Osteocyte (in vitro differentiated cells): Measurements from ENCODE around the gene SFXN4. TPM values are rescaled to one million over a fixed set of nuclear protein-coding genes. Genes with fewer than 3 reads are reported as not detected.
"Not testable (repeated sequence)": the region's sequence is repeated elsewhere in the genome, so short reads cannot be mapped to it uniquely, and the experiment has no call there.

Experiments
- DNase-seq: peaks from one replicate; pipeline ENCODE4 v3.0.0; 2021; ENCODE audit warnings: mixed read lengths; ENCODE audit not compliant: unreplicated experiment; ENCODE audit errors: extremely low spot score
- H3K27ac Mint-ChIP-seq: one replicate; pipeline ENCODE4 v1.8.0; 2021; ENCODE audit warnings: mild to moderate bottlenecking, mixed read lengths; ENCODE audit not compliant: unreplicated experiment
- H3K27me3 Mint-ChIP-seq: one replicate; pipeline ENCODE4 v1.8.0; 2021; ENCODE audit warnings: mixed read lengths; ENCODE audit not compliant: unreplicated experiment
- H3K36me3 Mint-ChIP-seq: one replicate; pipeline ENCODE4 v1.8.0; 2021; ENCODE audit warnings: mixed read lengths; ENCODE audit not compliant: unreplicated experiment
- H3K4me1 Mint-ChIP-seq: one replicate; pipeline ENCODE4 v1.8.0; 2021; ENCODE audit warnings: mixed read lengths; ENCODE audit not compliant: unreplicated experiment
- H3K4me3 Mint-ChIP-seq: one replicate; pipeline ENCODE4 v1.8.0; 2021; ENCODE audit warnings: mild to moderate bottlenecking, moderate library complexity, mixed read lengths; ENCODE audit not compliant: unreplicated experiment
- H3K9me3 Mint-ChIP-seq: one replicate; pipeline ENCODE4 v1.8.0; 2021; ENCODE audit warnings: mixed read lengths; ENCODE audit not compliant: unreplicated experiment
- total RNA-seq: library from RNA; stranded (reverse); gene quantifications from 2 replicates; pipeline ENCODE4 v1.2.1, GENCODE V29; 2021
- TF ChIP-seq, protein P1 (sequence below): fragments of 200-600 bp; sonication (generic); IDR thresholded peaks from 2 replicates; pipeline ENCODE4 v1.5.0; 2021; ENCODE audit warnings: antibody characterized with exemption, mild to moderate bottlenecking, moderate library complexity

SFXN4 gene
- total RNA-seq, 1 donor from 2014 or later, result 10.9 TPM

DNA sequence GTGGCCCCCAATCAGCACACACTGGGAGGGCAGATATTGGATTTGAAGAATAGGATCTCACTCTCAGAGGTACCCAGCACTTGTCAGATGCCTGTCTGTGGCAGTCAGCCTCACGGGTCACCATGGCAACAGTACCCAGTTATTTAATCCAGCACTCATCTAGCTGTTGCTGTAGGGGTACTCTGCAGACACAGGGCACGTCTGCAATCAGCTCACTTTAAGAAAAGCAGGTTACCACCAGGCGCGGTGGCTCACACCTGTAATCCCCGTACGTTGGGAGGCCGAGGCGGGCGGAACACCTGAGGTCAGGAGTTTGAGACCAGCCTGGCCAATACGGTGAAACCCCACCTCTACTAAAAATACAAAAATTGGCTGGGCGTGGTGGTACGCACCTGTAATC lies 11.9 kb downstream of the SFXN4 start:
- TF ChIP-seq, protein P1, sequence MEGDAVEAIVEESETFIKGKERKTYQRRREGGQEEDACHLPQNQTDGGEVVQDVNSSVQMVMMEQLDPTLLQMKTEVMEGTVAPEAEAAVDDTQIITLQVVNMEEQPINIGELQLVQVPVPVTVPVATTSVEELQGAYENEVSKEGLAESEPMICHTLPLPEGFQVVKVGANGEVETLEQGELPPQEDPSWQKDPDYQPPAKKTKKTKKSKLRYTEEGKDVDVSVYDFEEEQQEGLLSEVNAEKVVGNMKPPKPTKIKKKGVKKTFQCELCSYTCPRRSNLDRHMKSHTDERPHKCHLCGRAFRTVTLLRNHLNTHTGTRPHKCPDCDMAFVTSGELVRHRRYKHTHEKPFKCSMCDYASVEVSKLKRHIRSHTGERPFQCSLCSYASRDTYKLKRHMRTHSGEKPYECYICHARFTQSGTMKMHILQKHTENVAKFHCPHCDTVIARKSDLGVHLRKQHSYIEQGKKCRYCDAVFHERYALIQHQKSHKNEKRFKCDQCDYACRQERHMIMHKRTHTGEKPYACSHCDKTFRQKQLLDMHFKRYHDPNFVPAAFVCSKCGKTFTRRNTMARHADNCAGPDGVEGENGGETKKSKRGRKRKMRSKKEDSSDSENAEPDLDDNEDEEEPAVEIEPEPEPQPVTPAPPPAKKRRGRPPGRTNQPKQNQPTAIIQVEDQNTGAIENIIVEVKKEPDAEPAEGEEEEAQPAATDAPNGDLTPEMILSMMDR, result no peak
- Mint-ChIP-seq H3K4me3 (no peak overlapping the region), H3K36me3 (peaks cover 20% of the 10 kb centered on the region), H3K27ac (no peak overlapping the region), H3K9me3 (no peaks in the 10 kb centered on the region), H3K4me1 (no peaks in the 10 kb centered on the region), H3K27me3 (no peaks in the 10 kb centered on the region)
- no peak for DNase-seq

GRCh38 chr10:119153041-119153440 lies 12.5 kb downstream of the SFXN4 start:
- no peak overlapping the region for H3K27ac Mint-ChIP-seq
- DNase-seq, result no peak
- H3K9me3 Mint-ChIP-seq, result no peaks in the 10 kb centered on the region
- H3K4me3 Mint-ChIP-seq, result no peak overlapping the region
- H3K27me3 Mint-ChIP-seq, result no peaks in the 10 kb centered on the region
- H3K36me3 Mint-ChIP-seq, result peaks cover 20% of the 10 kb centered on the region
- TF ChIP-seq, protein P1, result no peak
- H3K4me1 Mint-ChIP-seq, result no peaks in the 10 kb centered on the region

DNA sequence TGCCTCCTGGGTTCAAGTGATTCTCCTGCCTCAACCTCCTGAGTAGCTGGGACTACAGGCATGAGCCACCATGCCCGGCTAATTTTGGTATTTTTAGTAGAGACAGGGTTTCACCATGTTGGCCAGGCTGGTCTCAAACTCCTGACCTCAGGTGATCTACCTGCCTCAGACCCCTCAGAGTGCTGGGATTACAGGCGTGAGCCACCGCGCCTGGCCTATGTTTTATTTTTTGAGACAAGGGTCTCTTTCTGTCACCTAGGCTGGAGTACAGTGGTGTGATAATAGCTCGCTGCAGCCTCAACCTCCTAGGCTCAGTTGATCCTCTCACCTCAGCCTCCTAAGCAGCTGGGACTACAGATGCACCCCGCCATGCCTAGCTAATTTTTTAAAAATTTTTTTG lies 13.9 kb downstream of the SFXN4 start:
- H3K27me3 Mint-ChIP-seq, DNase-seq, H3K27ac Mint-ChIP-seq, H3K4me1 Mint-ChIP-seq, H3K9me3 Mint-ChIP-seq, H3K4me3 Mint-ChIP-seq: not testable (repeated sequence)
- peaks cover 16% of the 10 kb centered on the region for H3K36me3 Mint-ChIP-seq

- no peak overlapping the region for H3K27ac Mint-ChIP-seq
- H3K9me3 Mint-ChIP-seq, result no peaks in the 10 kb centered on the region
- TF ChIP-seq, protein P1, result no peak
- H3K4me1 Mint-ChIP-seq, result no peaks in the 10 kb centered on the region
- H3K4me3 Mint-ChIP-seq, result no peak overlapping the region
- no peak for DNase-seq
- H3K36me3 Mint-ChIP-seq, result peaks cover 10% of the 10 kb centered on the region
- H3K27me3 Mint-ChIP-seq, result no peaks in the 10 kb centered on the region
These were observed 15.8 kb downstream of the SFXN4 start for GRCh38 chr10:119149729-119150128.

GRCh38 chr10:119149157-119149556 lies 16.4 kb downstream of the SFXN4 start:
- Mint-ChIP-seq H3K9me3 (no peaks in the 10 kb centered on the region), H3K36me3 (peaks cover 10% of the 10 kb centered on the region)
- TF ChIP-seq, protein P1, result no peak

GRCh38 chr10:119143657-119144056 lies 21.9 kb downstream of the SFXN4 start:
- H3K27me3 Mint-ChIP-seq, result no peaks in the 10 kb centered on the region
- H3K36me3 Mint-ChIP-seq, result peaks cover 4% of the 10 kb centered on the region
- no peaks in the 10 kb centered on the region for H3K9me3 Mint-ChIP-seq
- no peak for DNase-seq
- TF ChIP-seq, protein P1, result no peak
- H3K4me3 Mint-ChIP-seq, result no peak overlapping the region
- no peaks in the 10 kb centered on the region for H3K4me1 Mint-ChIP-seq
- no peak overlapping the region for H3K27ac Mint-ChIP-seq

More at GRCh38 chr10:119149157-119149556, 16.4 kb downstream of the SFXN4 start:
- Mint-ChIP-seq H3K27me3 (no peaks in the 10 kb centered on the region), H3K4me3 (no peak overlapping the region), H3K27ac (no peak overlapping the region), H3K4me1 (no peaks in the 10 kb centered on the region)
- no peak for DNase-seq
